GM19025 (cell line): Measurements from ENCODE around the gene CLIC6.
A peak's percentile ranks its signal among the peaks of the same experiment; 100 is the strongest.

Experiments
- ATAC-seq: cut with Tn5 transposase; IDR thresholded peaks from one replicate; pipeline ENCODE4 v1.9.1; 2021; ENCODE audit warnings: mild to moderate bottlenecking, low read depth, moderate library complexity; ENCODE audit not compliant: unreplicated experiment

Gene CLIC6

GRCh38 chr21:34690041-34690792 lies 21.4 kb downstream of the CLIC6 start:
- ATAC-seq = no peak

GRCh38 chr21:34690793-34691175 lies 22.0 kb downstream of the CLIC6 start:
- ATAC-seq = no peak

- ATAC-seq = no peak
Observed at GRCh38 chr21:34691390-34692032, 22.7 kb downstream of the CLIC6 start.

- ATAC-seq = no peak
Observed at GRCh38 chr21:34692458-34693020, 23.7 kb downstream of the CLIC6 start.

- no peak for ATAC-seq
Observed at GRCh38 chr21:34693192-34693810, 24.5 kb downstream of the CLIC6 start.

GRCh38 chr21:34695434-34695833 lies 26.6 kb downstream of the CLIC6 start:
- peak; percentile 95 for ATAC-seq

- no peak for ATAC-seq
Observed at GRCh38 chr21:34696121-34696520, 27.3 kb downstream of the CLIC6 start.

GRCh38 chr21:34697826-34698225 lies 29.0 kb downstream of the CLIC6 start:
- no peak for ATAC-seq

GRCh38 chr21:34698270-34699015 lies 29.6 kb downstream of the CLIC6 start:
- no peak for ATAC-seq

GRCh38 chr21:34700605-34701004 lies 31.8 kb downstream of the CLIC6 start:
- no peak for ATAC-seq

- ATAC-seq = no peak
Observed at GRCh38 chr21:34701726-34702125, 32.9 kb downstream of the CLIC6 start.

GRCh38 chr21:34702341-34703170 lies 33.8 kb downstream of the CLIC6 start:
- ATAC-seq = no peak

GRCh38 chr21:34703571-34703970 lies 34.8 kb downstream of the CLIC6 start:
- ATAC-seq = no peak

- no peak for ATAC-seq
Observed at GRCh38 chr21:34704119-34704518, 35.3 kb downstream of the CLIC6 start.

GRCh38 chr21:34705011-34705410 lies 36.2 kb downstream of the CLIC6 start:
- no peak for ATAC-seq

GRCh38 chr21:34706337-34706736 lies 37.5 kb downstream of the CLIC6 start:
- no peak for ATAC-seq

- ATAC-seq = peak; percentile 87
Observed at GRCh38 chr21:34707876-34708325, 39.1 kb downstream of the CLIC6 start.

- ATAC-seq = no peak
Observed at GRCh38 chr21:34713621-34714020, 44.8 kb downstream of the CLIC6 start.

GRCh38 chr21:34715518-34715917 lies 46.7 kb downstream of the CLIC6 start:
- ATAC-seq = no peak
